HepG2 (cell line): ENCODE results near the gene HLF. TPM values are rescaled to one million over a fixed set of nuclear protein-coding genes. Genes with fewer than 3 reads are reported as not detected.

Experiments
- ELF1 ChIP-seq: sonication (generic); formaldehyde crosslinking; IDR thresholded peaks from 2 replicates; pipeline ENCODE4 v1.4.0; 2020; ENCODE audit warnings: missing genetic modification reagents
- ETS1 ChIP-seq: sonication (generic); formaldehyde crosslinking; IDR thresholded peaks from 2 replicates; pipeline ENCODE4 v1.4.0; 2020; ENCODE audit warnings: missing genetic modification reagents
- FOXM1 ChIP-seq: sonication (generic); formaldehyde crosslinking; IDR thresholded peaks from 2 replicates; pipeline ENCODE4 v1.5.0; 2020; ENCODE audit warnings: missing genetic modification reagents
- HDAC6 ChIP-seq: fragments of 200-600 bp; sonication (generic); IDR thresholded peaks from 2 replicates; pipeline ENCODE4 v1.7.0; 2017; ENCODE audit warnings: mild to moderate bottlenecking, antibody characterized with exemption, low read length, low read depth
- JARID2 ChIP-seq: sonication (generic); formaldehyde crosslinking; IDR thresholded peaks from 2 replicates; pipeline ENCODE4 v1.8.1; 2023; ENCODE audit warnings: missing genetic modification reagents, inconsistent platforms; ENCODE audit not compliant: insufficient replicate concordance
- KDM1A ChIP-seq: IDR thresholded peaks from 2 replicates; pipeline ENCODE4 v1.6.1; 2016; ENCODE audit warnings: missing compliant biosample characterization
- KLF11 ChIP-seq: IDR thresholded peaks from 2 replicates; pipeline ENCODE4 v1.6.1; 2016; ENCODE audit warnings: missing compliant biosample characterization
- MAFF ChIP-seq: IDR thresholded peaks from 2 replicates; pipeline ENCODE4 v1.6.1; 2011; ENCODE audit warnings: low read depth, low read length, improper control_type of control experiment
- MEIS1 ChIP-seq: sonication (generic); formaldehyde crosslinking; IDR thresholded peaks from 2 replicates; pipeline ENCODE4 v1.9.0; 2021; ENCODE audit warnings: mild to moderate bottlenecking, missing genetic modification reagents, moderate library complexity, borderline replicate concordance
- MLXIP ChIP-seq: sonication (generic); formaldehyde crosslinking; IDR thresholded peaks from 2 replicates; pipeline ENCODE4 v1.9.0; 2021; ENCODE audit warnings: missing genetic modification reagents, borderline replicate concordance
- NR0B2 ChIP-seq: sonication (generic); formaldehyde crosslinking; IDR thresholded peaks from 2 replicates; pipeline ENCODE4 v1.4.0; 2020; ENCODE audit warnings: mild to moderate bottlenecking, missing genetic modification reagents
- NR2F2 ChIP-seq: IDR thresholded peaks from 2 replicates; pipeline ENCODE4 v1.6.1; 2012; ENCODE audit warnings: low read depth, inconsistent platforms, borderline replicate concordance
- NR3C1 ChIP-seq: sonication (generic); formaldehyde crosslinking; IDR thresholded peaks from 2 replicates; pipeline ENCODE4 v1.4.0; 2020; ENCODE audit warnings: missing genetic modification reagents
- RBM39 ChIP-seq: fragments of 200-400 bp; formaldehyde crosslinking; IDR thresholded peaks from one replicate; pipeline ENCODE4 v1.6.1; 2018; ENCODE audit warnings: antibody characterized with exemption, mild to moderate bottlenecking, low read depth, low read length; ENCODE audit not compliant: poor library complexity, severe bottlenecking
- REPIN1 ChIP-seq: sonication (generic); formaldehyde crosslinking; IDR thresholded peaks from 2 replicates; pipeline ENCODE4 v1.8.0; 2022; ENCODE audit warnings: missing genetic modification reagents, low read depth, mild to moderate bottlenecking, borderline replicate concordance
- SMARCE1 ChIP-seq: fragments of 450-650 bp; IDR thresholded peaks from 2 replicates; pipeline ENCODE4 v1.6.1; 2017; ENCODE audit warnings: borderline replicate concordance
- SPEN ChIP-seq: sonication (generic); formaldehyde crosslinking; IDR thresholded peaks from 2 replicates; pipeline ENCODE4 v1.5.1; 2020; ENCODE audit warnings: low read depth, mild to moderate bottlenecking, missing genetic modification reagents
- ZEB1 ChIP-seq: IDR thresholded peaks from 2 replicates; pipeline ENCODE4 v1.6.1; 2012; ENCODE audit warnings: mild to moderate bottlenecking, low read depth, inconsistent platforms; ENCODE audit not compliant: insufficient replicate concordance
- ZFP37 ChIP-seq: sonication (generic); formaldehyde crosslinking; IDR thresholded peaks from 2 replicates; pipeline ENCODE4 v1.4.0; 2020; ENCODE audit warnings: missing genetic modification reagents, borderline replicate concordance
- ZNF101 ChIP-seq: sonication (generic); formaldehyde crosslinking; IDR thresholded peaks from 2 replicates; pipeline ENCODE4 v1.4.0; 2020; ENCODE audit warnings: mild to moderate bottlenecking, low read depth, missing genetic modification reagents, borderline replicate concordance
- ZNF235 ChIP-seq: sonication (generic); formaldehyde crosslinking; IDR thresholded peaks from 2 replicates; pipeline ENCODE4 v1.8.1; 2023; ENCODE audit warnings: mild to moderate bottlenecking, missing genetic modification reagents, borderline replicate concordance
- ZNF282 ChIP-seq: fragments of 450-650 bp; IDR thresholded peaks from 2 replicates; pipeline ENCODE4 v1.6.1; 2018; ENCODE audit not compliant: partially characterized antibody
- ZNF674 ChIP-seq: sonication (generic); formaldehyde crosslinking; IDR thresholded peaks from 2 replicates; pipeline ENCODE4 v1.5.0; 2020; ENCODE audit warnings: low read depth, mild to moderate bottlenecking, missing genetic modification reagents
- ZNF788 ChIP-seq: sonication (generic); formaldehyde crosslinking; IDR thresholded peaks from 2 replicates; pipeline ENCODE4 v1.5.0; 2020; ENCODE audit warnings: mild to moderate bottlenecking, missing genetic modification reagents, borderline replicate concordance
- polyA plus RNA-seq, 8 experiments: library from polyadenylated mRNA; depleted of rRNA in 3 of 8; stranded (reverse) in 7 of 8; unstranded in 1 of 8; fragments of >200 nt; fragmentation: Illumina TruSeq in 4 of 8; extraction: Trizol in 4 of 8; gene quantifications; 2 replicates each; pipeline versions ENCODE4 v1.2.1 to v1.2.3, GENCODE V29; 2011 to 2016; ENCODE audit warnings: low read depth in 4 of 8, missing spikeins in 1 of 8, mixed read lengths in 1 of 8; ENCODE audit not compliant: insufficient read depth in 1 of 8
- total RNA-seq, 5 experiments: library from RNA; depleted of rRNA; stranded (reverse); fragments of >200 nt; fragmentation: Illumina TruSeq; extraction: Trizol; gene quantifications; 2 replicates each; pipeline ENCODE4 v1.2.3, GENCODE V29; 2016; ENCODE audit warnings: low read depth in 1 of 5
- TF ChIP-seq, protein P1 (sequence below): sonication (generic); formaldehyde crosslinking; IDR thresholded peaks from 2 replicates; pipeline ENCODE4 v1.8.0; 2022; ENCODE audit warnings: missing genetic modification reagents, low read depth, mild to moderate bottlenecking, borderline replicate concordance
- TF ChIP-seq, protein P2 (sequence below): IDR thresholded peaks from 2 replicates; pipeline ENCODE4 v1.6.1; 2012; ENCODE audit warnings: inconsistent platforms

HLF gene
- total and polyA plus RNA-seq, 2 of the 13 experiments (the other 11 are each of a cell fraction or from before 2014, with no cell fraction given), result 202 to 346 TPM

DNA sequence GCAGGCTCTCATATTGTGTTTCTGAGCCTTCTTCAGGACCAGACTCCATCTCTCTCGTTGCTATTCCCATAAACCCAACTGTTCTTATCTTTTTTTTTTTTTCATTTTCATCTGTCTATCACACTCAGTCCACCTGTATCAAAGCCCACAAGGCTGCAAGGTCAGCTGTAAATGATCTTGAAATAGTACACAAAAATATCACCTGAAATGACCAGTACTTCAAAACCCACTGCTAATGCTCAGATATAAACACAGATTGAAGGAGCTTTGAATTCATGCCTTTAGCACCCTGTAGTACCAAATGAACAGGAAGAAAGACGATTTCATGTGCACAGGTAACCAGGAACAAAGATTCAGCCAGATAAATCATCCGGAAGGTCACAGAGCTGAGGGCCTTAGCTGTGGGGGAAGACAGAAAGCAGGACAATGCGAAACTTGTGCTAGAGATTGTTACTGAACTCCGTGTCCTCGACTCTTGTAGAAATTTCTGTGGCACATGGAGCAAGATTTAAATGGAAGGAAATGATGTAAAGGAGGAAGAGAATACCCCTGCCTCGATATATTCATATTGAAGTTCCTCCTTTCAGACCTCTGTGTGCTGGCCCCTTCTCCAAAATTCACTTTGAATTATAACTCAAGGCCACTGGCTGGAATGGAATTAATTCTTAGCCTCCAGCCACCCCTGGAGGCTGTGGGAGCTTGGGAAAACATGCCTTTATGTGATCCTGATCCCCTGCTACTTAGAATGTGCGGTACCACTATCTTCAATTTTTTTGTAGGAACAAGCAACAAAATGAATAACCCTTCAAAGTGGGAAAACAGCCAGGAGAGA is 4.1 kb downstream of the HLF start (continued):
- TF ChIP-seq, protein P1, sequence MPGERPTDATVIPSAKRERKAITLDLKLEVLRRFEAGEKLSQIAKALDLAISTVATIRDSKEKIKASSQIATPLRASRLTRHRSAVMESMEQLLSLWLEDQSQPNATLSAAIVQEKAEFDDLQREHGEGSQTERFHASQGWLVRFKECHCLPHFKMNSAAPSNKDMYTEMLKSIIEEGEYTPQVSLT (CRISPR knock-in tag), result no peak
- no peak for TF ChIP-seq ELF1 (CRISPR knock-in tag)
- no peak for TF ChIP-seq JARID2
- TF ChIP-seq RBM39, result no peak
- TF ChIP-seq NR3C1, result no peak
- no peak for TF ChIP-seq KDM1A (CRISPR knock-in tag)
- TF ChIP-seq ETS1 (CRISPR knock-in tag), result no peak
- TF ChIP-seq ZFP37 (CRISPR knock-in tag), result no peak
- no peak for TF ChIP-seq ZNF101 (CRISPR knock-in tag)
- no peak for TF ChIP-seq KLF11 (CRISPR knock-in tag)
- no peak for TF ChIP-seq ZNF674 (CRISPR knock-in tag)
- 0 out of 2 replicates have a peak, but pooled peaks have one; percentile 45 for TF ChIP-seq REPIN1
- peak; percentile 27 for TF ChIP-seq ZEB1
- TF ChIP-seq FOXM1 (CRISPR knock-in tag), result no peak
- no peak for TF ChIP-seq MLXIP
- TF ChIP-seq HDAC6, result no peak; the same call in 1 of the 2 replicates
- TF ChIP-seq ZNF282, result no peak
- TF ChIP-seq MEIS1, result no peak
- TF ChIP-seq, protein P2, sequence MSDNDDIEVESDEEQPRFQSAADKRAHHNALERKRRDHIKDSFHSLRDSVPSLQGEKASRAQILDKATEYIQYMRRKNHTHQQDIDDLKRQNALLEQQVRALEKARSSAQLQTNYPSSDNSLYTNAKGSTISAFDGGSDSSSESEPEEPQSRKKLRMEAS, result 0 out of 2 replicates have a peak, but pooled peaks have one; percentile 40
- TF ChIP-seq SPEN (CRISPR knock-in tag), result no peak
- TF ChIP-seq ZNF788, result no peak
- TF ChIP-seq NR2F2, result no peak
- no peak for TF ChIP-seq NR0B2 (CRISPR knock-in tag)
- no peak for TF ChIP-seq ZNF235 (CRISPR knock-in tag)
- no peak for TF ChIP-seq SMARCE1
- TF ChIP-seq MAFF, result no peak
